Stimulated activated CD4-positive, alpha-beta T cell treated with anti-CD3 and anti-CD28 coated beads, Interleukin-4, amount 100 ng/mL, for 4 hours (primary cell): ENCODE measurements around the gene PRTG.
"Not testable (repeated sequence)": the region's sequence is repeated elsewhere in the genome, so short reads cannot be mapped to it uniquely, and the experiment has no call there.

ENCODE experiments used
- DNase-seq, 2 experiments: peaks; one replicate each; pipeline ENCODE4 v3.0.0-alpha.2; 2020

The PRTG gene

GRCh38 chr15:55698653-55699052 is 44.3 kb downstream of the PRTG start:
- no peak for DNase-seq

GRCh38 chr15:55696221-55696620 is 46.7 kb downstream of the PRTG start:
- no peak for DNase-seq

- DNase-seq = no peak
These were observed 47.5 kb downstream of the PRTG start for GRCh38 chr15:55695432-55695831.

GRCh38 chr15:55694652-55695150 is 48.3 kb downstream of the PRTG start:
- DNase-seq = no peak

- DNase-seq = not testable (repeated sequence)
These were observed 49.8 kb downstream of the PRTG start for GRCh38 chr15:55693116-55693515.

- no peak for DNase-seq
These were observed 55.2 kb downstream of the PRTG start for GRCh38 chr15:55687792-55688191.

- no peak for DNase-seq
These were observed 57.7 kb downstream of the PRTG start for GRCh38 chr15:55685286-55685685.

- DNase-seq = no peak
These were observed 59.6 kb downstream of the PRTG start for GRCh38 chr15:55683376-55683775.

- DNase-seq = no peak
These were observed 61.3 kb downstream of the PRTG start for GRCh38 chr15:55681631-55682030.

- DNase-seq = no peak
These were observed 66.4 kb downstream of the PRTG start for GRCh38 chr15:55676507-55676906.

- no peak for DNase-seq
These were observed 69.7 kb downstream of the PRTG start for GRCh38 chr15:55673287-55673686.

GRCh38 chr15:55669270-55669669 is 73.7 kb downstream of the PRTG start:
- DNase-seq = no peak

GRCh38 chr15:55665605-55666227 is 77.2 kb downstream of the PRTG start:
- no peak for DNase-seq

GRCh38 chr15:55661428-55661827 is 81.5 kb downstream of the PRTG start:
- no peak for DNase-seq

- DNase-seq = no peak
These were observed 82.8 kb downstream of the PRTG start for GRCh38 chr15:55660153-55660552.

GRCh38 chr15:55659481-55659880 is 83.5 kb downstream of the PRTG start:
- DNase-seq = no peak

- no peak for DNase-seq
These were observed 84.1 kb downstream of the PRTG start for GRCh38 chr15:55658886-55659285.

GRCh38 chr15:55654561-55655031 is 88.4 kb downstream of the PRTG start:
- DNase-seq = no peak

GRCh38 chr15:55652909-55653495 is 90.0 kb downstream of the PRTG start:
- no peak for DNase-seq

GRCh38 chr15:55652359-55652758 is 90.6 kb downstream of the PRTG start:
- DNase-seq = no peak

- no peak for DNase-seq
These were observed 93.9 kb downstream of the PRTG start for GRCh38 chr15:55649058-55649423.

GRCh38 chr15:55638764-55639163 is 104.2 kb downstream of the PRTG start:
- DNase-seq = no peak

- DNase-seq = no peak
These were observed 105.9 kb downstream of the PRTG start for GRCh38 chr15:55637086-55637485.

GRCh38 chr15:55633731-55634130 is 109.2 kb downstream of the PRTG start:
- no peak for DNase-seq

- no peak for DNase-seq
These were observed 110.5 kb downstream of the PRTG start for GRCh38 chr15:55632434-55632833.
